Activated CD4-positive, alpha-beta T cell treated with anti-CD3 and anti-CD28 coated beads for 36 hours (primary cell): ENCODE results near the gene ATF7. TPM values are rescaled to one million over a fixed set of nuclear protein-coding genes. Genes with fewer than 3 reads are reported as not detected.

ENCODE experiments used
- ATAC-seq: fragments of 200-7000 bp; cut with Tn5 transposase; one replicate; pipeline ENCODE4 v1.10.0; 2021; ENCODE audit warnings: mild to moderate bottlenecking, moderate library complexity
- CTCF ChIA-PET: fragments of 350-600 bp; sonication (Branson Sonifier 250); formaldehyde crosslinking; loops from one replicate; lab custom pipeline; 2021; ENCODE audit warnings: antibody characterized with exemption; lab: Charles Lee
- POLR2A ChIA-PET: fragments of 350-600 bp; sonication (Branson Sonifier 250); formaldehyde crosslinking; loops from one replicate; lab custom pipeline; 2021; ENCODE audit warnings: antibody characterized with exemption, inconsistent platforms; lab: Charles Lee
- DNase-seq: peaks from one replicate; pipeline ENCODE4 v3.0.0-alpha.2; 2020
- H3K27ac Mint-ChIP-seq: one replicate; pipeline ENCODE4 v1.8.0; 2021; ENCODE audit warnings: mixed read lengths
- H3K27me3 Mint-ChIP-seq: one replicate; pipeline ENCODE4 v1.8.0; 2021; ENCODE audit warnings: mixed read lengths
- H3K36me3 Mint-ChIP-seq: one replicate; pipeline ENCODE4 v1.8.0; 2021; ENCODE audit warnings: low read depth, mixed read lengths
- H3K4me1 Mint-ChIP-seq: one replicate; pipeline ENCODE4 v1.8.0; 2021; ENCODE audit warnings: mixed read lengths
- H3K4me3 Mint-ChIP-seq: one replicate; pipeline ENCODE4 v1.8.0; 2021; ENCODE audit warnings: mild to moderate bottlenecking, moderate library complexity, mixed read lengths
- H3K9me3 Mint-ChIP-seq: one replicate; pipeline ENCODE4 v1.8.0; 2021; ENCODE audit warnings: low read depth, mixed read lengths
- intact Hi-C, 2 experiments: fragments of 100-400 bp; cut with DNase I in 1 of 2; cut with micrococcal nuclease in 1 of 2; formaldehyde crosslinking; loops; one replicate each; pipeline versions ENCODE4 v1.14.2 to v1.15.1; 2022 to 2024; cut with DNase I, micrococcal nuclease
- total RNA-seq, 2 experiments: library from RNA; stranded (reverse); gene quantifications; one replicate each; pipeline ENCODE4 v1.2.3, GENCODE V29; 2021

Gene ATF7
- total RNA-seq, 2 experiments from 2014 or later: 23.0 to 28.1 TPM

DNA sequence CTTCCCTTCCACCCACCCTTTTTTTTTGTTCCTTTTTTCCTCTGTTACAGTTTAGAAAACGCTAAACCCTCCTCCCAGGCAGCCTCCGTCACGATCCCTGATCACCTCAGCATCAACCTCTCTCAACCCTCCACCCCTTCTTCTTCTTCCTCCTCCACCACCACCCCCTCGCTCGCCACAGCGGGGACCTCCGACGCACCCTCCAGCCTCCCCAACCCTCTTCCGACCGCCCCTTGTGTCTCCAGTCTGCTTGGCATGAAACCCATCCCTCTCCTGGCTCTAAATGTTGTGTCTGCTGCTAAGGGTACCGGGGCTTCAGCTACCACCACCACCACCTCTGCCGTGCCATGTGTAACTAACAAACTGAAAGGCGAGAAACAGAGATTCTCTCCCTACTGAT is 151.4 kb downstream of the ATF7 start:
- intact Hi-C loops: loop anchor here in 1 of 2 experiments (2.0 kb wide), 1 partner anchor 20 kb away; no protein-coding TSS in a partner anchor
- ATAC-seq (no peak), DNase-seq (peak; percentile 6)
- Mint-ChIP-seq H3K36me3 (peaks cover 78% of the 10 kb centered on the region), H3K9me3 (no peaks in the 10 kb centered on the region), H3K4me1 (peaks cover 55% of the 10 kb centered on the region), H3K4me3 (peak overlapping the region; percentile 6), H3K27me3 (no peaks in the 10 kb centered on the region), H3K27ac (peak overlapping the region; percentile 85)
- ChIA-PET POLR2A (interaction anchor here (0.6 to 4.7 kb wide), 7 partner anchors 8 to 130 kb away, joined by 3 to 36 read pairs (median 8); partner anchors contain the start of genes SP1 and TARBP2), CTCF (interaction anchor here (0.6 to 4.9 kb wide), 13 partner anchors 9 to 154 kb away, joined by 3 to 32 read pairs (median 6); partner anchors contain the start of genes AAAS and NPFF)

DNA sequence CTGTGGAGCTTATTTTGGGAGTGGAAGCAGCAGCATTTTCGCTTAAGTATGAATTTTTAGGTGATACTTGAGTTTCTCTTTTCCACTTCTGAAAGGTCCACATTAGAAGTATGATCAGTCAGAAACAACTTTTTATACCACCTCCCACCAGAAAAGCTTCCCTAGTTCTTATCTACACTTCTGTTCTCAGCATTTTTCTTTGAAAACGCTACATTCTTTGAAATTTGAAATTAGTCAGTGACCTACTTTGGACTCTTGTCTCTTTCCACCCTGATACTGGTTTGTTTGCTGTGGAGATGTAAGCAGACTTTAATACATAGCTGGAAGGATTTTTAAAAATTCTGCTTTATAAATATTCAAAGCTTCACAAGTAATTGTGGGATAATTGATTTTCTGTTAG is 152.1 kb downstream of the ATF7 start:
- H3K4me1 Mint-ChIP-seq: peaks cover 55% of the 10 kb centered on the region
- H3K27ac Mint-ChIP-seq: peak overlapping the region; percentile 85
- no peak for DNase-seq
- CTCF ChIA-PET: interaction anchor here (0.8 to 4.9 kb wide), 11 partner anchors 8 to 153 kb away, joined by 3 to 32 read pairs (median 4); no protein-coding TSS in a partner anchor
- H3K27me3 Mint-ChIP-seq: no peaks in the 10 kb centered on the region
- H3K9me3 Mint-ChIP-seq: no peaks in the 10 kb centered on the region
- peaks cover 73% of the 10 kb centered on the region for H3K36me3 Mint-ChIP-seq
- intact Hi-C loops: loop anchor here in 1 of 2 experiments (2.0 kb wide), 1 partner anchor 19 kb away; no protein-coding TSS in a partner anchor
- H3K4me3 Mint-ChIP-seq: no peak overlapping the region
- peak; percentile 31 for ATAC-seq
- POLR2A ChIA-PET: interaction anchor here (0.6 to 4.7 kb wide), 9 partner anchors 9 to 180 kb away, joined by 3 to 36 read pairs (median 4); partner anchors contain the start of gene SP1

DNA sequence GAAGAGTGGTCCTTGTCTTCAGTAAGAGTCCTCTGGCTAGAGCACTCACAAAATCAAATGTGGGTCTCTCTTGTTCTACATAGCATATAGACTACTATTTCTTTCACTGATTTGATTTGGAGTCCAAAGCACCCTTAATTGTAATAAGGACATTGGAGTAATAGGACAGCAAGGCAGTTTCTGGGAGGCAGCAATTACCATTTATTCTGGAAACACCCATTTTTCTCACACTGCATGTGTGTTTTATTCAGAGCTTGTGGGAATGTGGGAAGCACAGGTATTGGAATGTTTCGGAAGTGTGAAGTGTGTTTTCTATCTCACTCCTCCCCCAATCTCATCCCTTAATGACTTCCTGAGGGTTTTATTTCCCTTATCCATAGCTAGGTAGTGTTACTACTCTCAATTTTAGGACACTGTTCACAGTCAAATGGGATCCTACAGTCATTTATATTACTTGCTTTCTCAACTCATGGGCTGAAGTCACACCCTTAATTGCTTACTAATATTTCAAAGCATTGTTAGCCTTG is 154.1 kb downstream of the ATF7 start:
- no peaks in the 10 kb centered on the region for H3K9me3 Mint-ChIP-seq
- no peak overlapping the region for H3K4me3 Mint-ChIP-seq
- DNase-seq (no peak), ATAC-seq (no peak)
- H3K36me3 Mint-ChIP-seq: peaks cover 76% of the 10 kb centered on the region
- ChIA-PET CTCF (interaction anchor here (0.5 to 2.6 kb wide), 4 partner anchors 10 to 275 kb away, joined by 3 to 13 read pairs (median 6); no protein-coding TSS in a partner anchor), POLR2A (interaction anchor here (0.9 to 3.7 kb wide), 5 partner anchors 10 to 31 kb away, joined by 3 to 25 read pairs (median 4); partner anchors contain the start of gene PRR13)
- H3K27ac Mint-ChIP-seq: peak overlapping the region; percentile 68
- intact Hi-C loops: loop anchor here in 1 of 2 experiments (2.0 kb wide), 1 partner anchor 15 kb away; no protein-coding TSS in a partner anchor
- H3K27me3 Mint-ChIP-seq: no peaks in the 10 kb centered on the region
- H3K4me1 Mint-ChIP-seq: peaks cover 53% of the 10 kb centered on the region

DNA sequence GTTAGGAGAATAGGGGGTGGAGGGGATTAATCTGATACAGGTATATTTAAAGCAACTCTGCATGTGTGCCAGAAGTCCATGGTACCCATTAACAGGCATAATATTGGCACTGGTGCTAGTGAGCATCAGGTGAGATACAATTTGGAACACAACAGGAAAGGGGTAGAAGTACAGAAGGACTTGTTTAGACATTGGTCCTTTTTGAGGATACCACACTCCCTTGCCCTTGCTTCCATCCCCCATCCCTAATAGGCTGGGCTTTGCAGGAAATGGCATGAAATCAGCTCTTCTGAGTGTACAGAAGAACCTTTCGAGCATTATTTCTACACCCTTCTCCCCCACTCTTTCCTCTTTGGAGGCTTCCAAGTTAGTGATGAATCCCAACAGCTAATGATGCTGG is 157.9 kb downstream of the ATF7 start:
- H3K9me3 Mint-ChIP-seq: no peaks in the 10 kb centered on the region
- POLR2A ChIA-PET: interaction anchor here (0.6 to 1.1 kb wide), 6 partner anchors 8 to 443 kb away, joined by 3 to 6 read pairs (median 4); partner anchors contain the start of gene NPFF
- CTCF ChIA-PET: interaction anchor here (0.6 to 1.0 kb wide), 3 partner anchors 8 to 113 kb away, joined by 3 to 4 read pairs (median 3); no protein-coding TSS in a partner anchor
- intact Hi-C loops: loop anchor here in 1 of 2 experiments (2.0 kb wide), 1 partner anchor 15 kb away; the partner anchor contains the start of gene PCBP2
- H3K36me3 Mint-ChIP-seq: peaks cover 79% of the 10 kb centered on the region
- H3K27me3 Mint-ChIP-seq: no peaks in the 10 kb centered on the region
- ATAC-seq: no peak
- no peak overlapping the region for H3K4me3 Mint-ChIP-seq
- DNase-seq: no peak
- peaks cover 34% of the 10 kb centered on the region for H3K4me1 Mint-ChIP-seq
- no peak overlapping the region for H3K27ac Mint-ChIP-seq

DNA sequence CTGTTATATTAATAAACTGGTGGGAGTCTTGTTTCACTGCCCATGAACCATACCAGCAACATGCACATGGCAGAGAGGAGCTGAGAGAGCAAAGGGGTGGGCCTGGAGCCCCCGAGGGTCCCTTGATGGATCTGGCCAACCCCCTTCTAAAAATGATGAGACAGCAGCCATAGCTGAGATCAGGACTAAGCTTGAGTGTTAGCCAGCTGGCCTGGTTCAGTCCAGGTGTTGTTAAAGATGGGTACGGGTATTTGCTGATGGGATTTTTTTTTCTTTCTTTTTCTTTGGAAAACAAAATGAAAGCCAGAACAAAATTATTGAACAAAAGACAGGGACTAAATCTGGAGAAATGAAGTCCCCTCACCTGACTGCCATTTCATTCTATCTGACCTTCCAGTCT is 158.3 kb downstream of the ATF7 start:
- ATAC-seq: no peak
- Mint-ChIP-seq H3K27me3 (no peaks in the 10 kb centered on the region), H3K27ac (no peak overlapping the region), H3K4me3 (no peak overlapping the region), H3K36me3 (peaks cover 81% of the 10 kb centered on the region), H3K9me3 (no peaks in the 10 kb centered on the region), H3K4me1 (peaks cover 36% of the 10 kb centered on the region)
- POLR2A ChIA-PET: interaction anchor here (0.5 to 1.1 kb wide), 7 partner anchors 9 to 443 kb away, joined by 3 to 6 read pairs (median 4); partner anchors contain the start of gene NPFF
- intact Hi-C loops: loop anchor here in 1 of 2 experiments (2.0 kb wide), 1 partner anchor 15 kb away; the partner anchor contains the start of gene PCBP2
- DNase-seq: no peak
- CTCF ChIA-PET: interaction anchor here (0.5 to 1.0 kb wide), 4 partner anchors 9 to 185 kb away, joined by 3 to 5 read pairs (median 4); no protein-coding TSS in a partner anchor

DNA sequence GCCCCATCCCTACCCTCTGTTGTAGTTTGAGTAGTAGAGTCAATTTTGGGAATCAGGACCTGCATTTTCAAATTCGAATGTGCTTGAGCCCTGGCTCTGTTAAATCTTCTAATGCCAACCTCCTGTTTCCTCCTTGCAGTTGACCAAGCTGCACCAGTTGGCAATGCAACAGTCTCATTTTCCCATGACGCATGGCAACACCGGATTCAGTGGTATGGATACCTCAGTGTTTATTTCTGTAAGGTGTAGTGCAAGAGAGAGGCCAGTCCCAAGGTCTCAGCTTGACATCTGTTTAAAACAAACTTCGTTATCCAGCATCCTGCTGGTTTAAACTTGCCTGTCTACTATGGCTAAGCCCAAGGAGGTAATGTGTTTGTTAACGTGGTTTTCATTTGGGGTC is 159.1 kb downstream of the ATF7 start:
- Mint-ChIP-seq H3K4me3 (no peak overlapping the region), H3K36me3 (peaks cover 82% of the 10 kb centered on the region), H3K4me1 (peaks cover 33% of the 10 kb centered on the region), H3K9me3 (no peaks in the 10 kb centered on the region), H3K27ac (peak overlapping the region; percentile 19), H3K27me3 (no peaks in the 10 kb centered on the region)
- ATAC-seq: no peak
- CTCF ChIA-PET: interaction anchor here (1.2 kb wide), 1 partner anchor 10 kb away, joined by 3 read pairs; no protein-coding TSS in a partner anchor
- intact Hi-C loops: no loop called here
- no peak for DNase-seq
- POLR2A ChIA-PET: interaction anchor here (1.1 to 4.2 kb wide), 2 partner anchors 8 to 10 kb away, joined by 6 to 36 read pairs; no protein-coding TSS in a partner anchor

DNA sequence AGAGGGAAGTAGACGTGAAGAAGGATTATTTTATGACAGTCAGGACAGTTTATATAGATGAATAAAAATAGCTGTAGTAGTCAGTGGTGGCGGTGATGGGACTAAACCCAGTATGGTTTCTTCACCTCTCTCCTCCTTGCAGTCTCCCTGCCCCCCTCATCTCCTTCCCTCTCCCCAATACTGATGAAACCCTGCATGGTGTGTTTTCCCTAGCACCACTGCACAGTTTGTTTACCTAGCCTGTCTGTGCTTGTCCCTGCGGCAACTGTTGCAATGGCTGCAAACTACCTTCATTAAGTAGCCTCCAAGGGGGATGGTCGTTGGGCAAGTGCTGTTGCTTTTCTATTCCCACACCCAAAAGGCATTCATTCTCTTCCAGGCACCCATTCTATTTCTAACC is 159.5 kb downstream of the ATF7 start:
- no peak overlapping the region for H3K4me3 Mint-ChIP-seq
- DNase-seq: no peak
- H3K27me3 Mint-ChIP-seq: no peaks in the 10 kb centered on the region
- ATAC-seq: no peak
- POLR2A ChIA-PET: interaction anchor here (4.2 kb wide), 1 partner anchor 8 kb away, joined by 36 read pairs; no protein-coding TSS in a partner anchor
- intact Hi-C loops: no loop called here
- CTCF ChIA-PET: interaction anchor here (1.2 kb wide), 1 partner anchor 10 kb away, joined by 3 read pairs; no protein-coding TSS in a partner anchor
- H3K9me3 Mint-ChIP-seq: no peaks in the 10 kb centered on the region
- H3K36me3 Mint-ChIP-seq: peaks cover 82% of the 10 kb centered on the region
- H3K4me1 Mint-ChIP-seq: peaks cover 29% of the 10 kb centered on the region
- H3K27ac Mint-ChIP-seq: peak overlapping the region; percentile 19

DNA sequence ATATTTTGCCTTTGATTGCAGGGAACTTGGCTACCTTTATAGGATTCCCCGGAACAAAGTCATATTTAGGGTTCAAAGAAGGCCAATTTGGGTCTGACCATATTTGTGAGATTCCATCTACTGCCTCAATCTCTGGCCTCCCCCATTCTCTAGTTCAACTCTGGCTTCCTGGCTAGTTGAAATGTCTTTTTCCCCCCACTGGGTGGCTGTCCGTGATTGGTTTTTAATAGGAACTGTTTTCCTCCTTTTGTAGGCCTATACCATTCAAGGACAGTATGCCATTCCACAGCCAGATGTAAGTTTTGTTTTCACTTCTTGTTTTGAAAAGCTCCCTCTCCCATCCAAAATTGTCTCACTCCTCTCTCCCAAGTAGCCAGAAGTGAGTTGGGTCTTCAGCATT is 160.5 kb downstream of the ATF7 start:
- no peaks in the 10 kb centered on the region for H3K9me3 Mint-ChIP-seq
- ChIA-PET CTCF (interaction anchor here (1.4 to 1.6 kb wide), 2 partner anchors 9 to 16 kb away, joined by 3 to 6 read pairs; no protein-coding TSS in a partner anchor), POLR2A (interaction anchor here (0.6 to 4.2 kb wide), 4 partner anchors 9 to 172 kb away, joined by 3 to 36 read pairs (median 12); no protein-coding TSS in a partner anchor)
- no peak overlapping the region for H3K4me3 Mint-ChIP-seq
- ATAC-seq: no peak
- intact Hi-C loops: no loop called here
- H3K4me1 Mint-ChIP-seq: peaks cover 30% of the 10 kb centered on the region
- H3K27ac Mint-ChIP-seq: peak overlapping the region; percentile 15
- peaks cover 85% of the 10 kb centered on the region for H3K36me3 Mint-ChIP-seq
- DNase-seq: no peak
- no peaks in the 10 kb centered on the region for H3K27me3 Mint-ChIP-seq

DNA sequence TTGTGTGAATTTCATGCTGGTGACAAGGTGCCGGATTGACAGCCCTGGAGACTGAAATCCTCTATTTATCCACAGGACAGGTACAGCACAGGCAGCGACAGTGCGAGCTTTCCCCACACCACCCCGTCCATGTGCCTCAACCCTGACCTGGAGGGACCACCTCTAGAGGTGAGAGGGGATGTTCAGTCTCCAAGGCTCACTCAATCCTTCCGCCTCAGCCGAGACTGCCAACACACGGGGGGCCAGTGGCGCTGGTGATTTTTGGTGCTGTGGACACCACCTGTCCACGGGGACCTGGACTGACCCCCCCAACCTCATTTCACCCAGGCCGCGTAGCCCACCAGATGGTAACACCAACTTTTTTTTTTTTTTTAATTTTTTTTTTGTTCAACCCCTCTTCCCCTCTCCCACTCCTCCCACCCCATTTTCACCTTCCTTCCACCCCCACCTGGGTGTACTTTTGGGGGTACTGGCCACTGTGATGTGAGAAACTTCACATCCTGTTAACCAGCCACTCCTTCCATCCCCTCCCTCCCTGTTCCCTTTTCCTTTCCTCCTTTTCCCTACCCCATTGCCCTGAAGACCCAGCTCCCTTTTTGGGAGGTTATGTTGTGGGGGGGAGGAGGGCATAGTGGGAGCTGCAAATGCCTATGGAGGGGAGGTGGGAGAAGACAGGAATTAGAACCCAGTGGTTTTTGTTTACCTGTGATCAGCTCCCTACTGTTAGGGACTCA is 161.3 kb downstream of the ATF7 start:
- intact Hi-C loops: loop anchor here (5.0 kb wide), 1 partner anchor 443 kb away; no protein-coding TSS in a partner anchor
- no peak for DNase-seq
- H3K27me3 Mint-ChIP-seq: no peaks in the 10 kb centered on the region
- no peaks in the 10 kb centered on the region for H3K9me3 Mint-ChIP-seq
- ChIA-PET CTCF (interaction anchor here (0.6 to 1.6 kb wide), 7 partner anchors 8 to 437 kb away, joined by 3 to 6 read pairs (median 3); partner anchors contain the start of gene MYG1), POLR2A (interaction anchor here (0.7 to 4.2 kb wide), 3 partner anchors 10 to 14 kb away, joined by 6 to 36 read pairs (median 19); no protein-coding TSS in a partner anchor)
- H3K36me3 Mint-ChIP-seq: peaks cover 87% of the 10 kb centered on the region
- H3K4me3 Mint-ChIP-seq: no peak overlapping the region
- peak overlapping the region; percentile 29 for H3K27ac Mint-ChIP-seq
- ATAC-seq: no peak
- H3K4me1 Mint-ChIP-seq: peaks cover 35% of the 10 kb centered on the region

DNA sequence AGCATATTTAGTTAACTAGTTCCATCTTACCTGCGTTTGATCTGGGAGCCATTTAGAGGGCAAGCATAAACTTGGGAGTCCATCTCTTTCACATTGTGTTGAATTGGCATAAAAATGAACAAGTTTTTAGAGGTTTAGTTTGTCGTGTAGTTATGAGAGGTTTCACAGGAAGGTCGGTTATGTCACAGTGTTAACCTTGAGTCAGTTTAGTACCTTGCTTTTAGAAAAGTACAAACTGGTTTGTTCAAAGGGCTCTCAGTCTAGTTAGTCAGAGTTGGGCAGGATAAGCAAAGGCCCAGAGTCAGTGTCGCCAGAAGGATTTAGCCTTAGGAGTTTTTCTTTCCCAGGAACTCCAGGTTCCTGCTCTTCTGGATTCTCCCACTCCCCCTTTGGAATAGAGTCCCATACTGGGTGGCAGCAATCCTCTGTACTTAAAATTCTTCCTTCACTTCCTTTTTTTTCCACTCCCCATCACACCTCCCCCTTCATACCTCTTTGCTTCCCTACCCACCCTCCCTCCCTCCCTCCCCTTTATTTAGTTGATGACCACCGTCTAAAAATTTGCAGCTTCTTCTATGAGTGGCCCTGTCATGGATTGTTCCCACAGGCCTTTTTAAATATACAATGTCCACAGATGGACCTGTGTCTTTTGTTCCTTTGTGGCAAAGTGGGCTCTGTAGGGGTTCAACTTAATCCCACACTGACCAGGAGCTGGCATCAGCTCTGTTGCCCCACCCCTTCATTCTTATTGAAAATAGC is 162.2 kb downstream of the ATF7 start:
- DNase-seq: no peak
- intact Hi-C loops: loop anchor here (5.0 kb wide), 1 partner anchor 442 kb away; no protein-coding TSS in a partner anchor
- Mint-ChIP-seq H3K4me3 (no peak overlapping the region), H3K4me1 (peaks cover 40% of the 10 kb centered on the region), H3K36me3 (peaks cover 91% of the 10 kb centered on the region), H3K27ac (peak overlapping the region; percentile 40), H3K9me3 (no peaks in the 10 kb centered on the region), H3K27me3 (no peaks in the 10 kb centered on the region)
- peak; percentile 53 for ATAC-seq
- ChIA-PET CTCF (interaction anchor here (0.6 to 1.4 kb wide), 5 partner anchors 9 to 436 kb away, joined by 3 read pairs; partner anchors contain the start of gene MYG1), POLR2A (interaction anchor here (0.7 to 4.2 kb wide), 3 partner anchors 9 to 14 kb away, joined by 6 to 36 read pairs (median 19); no protein-coding TSS in a partner anchor)
